HS-5 (cell line): Measurements from ENCODE around the gene PBX4.
A peak's percentile ranks its signal among the peaks of the same experiment; 100 is the strongest.

Experiments used
- DNase-seq: peaks from one replicate; pipeline ENCODE4 v3.0.0-alpha.2; 2012; ENCODE audit warnings: low read depth

Gene PBX4

GRCh38 chr19:19525611-19526380, 92.7 kb downstream of the PBX4 start:
- DNase-seq = no peak

- DNase-seq = no peak
Observed at GRCh38 chr19:19524053-19524452, 94.4 kb downstream of the PBX4 start.

- no peak for DNase-seq
Observed at GRCh38 chr19:19523177-19523576, 95.3 kb downstream of the PBX4 start.

GRCh38 chr19:19520989-19521388, 97.5 kb downstream of the PBX4 start:
- DNase-seq = no peak

GRCh38 chr19:19517235-19517619, 101.3 kb downstream of the PBX4 start:
- no peak for DNase-seq

- DNase-seq = peak; percentile 78
Observed at GRCh38 chr19:19515642-19516519, 102.6 kb downstream of the PBX4 start, which contains the start of gene NDUFA13. Gene NDUFA13 (plus strand): TSS chr19:19516225. CDS start chr19:19516239, 14 bp downstream.

- no peak for DNase-seq
Observed at GRCh38 chr19:19514881-19515641, 103.4 kb downstream of the PBX4 start, which contains the start of gene TSSK6. Gene TSSK6 (minus strand): TSS chr19:19515548. CDS start chr19:19515427, 121 bp downstream.

GRCh38 chr19:19514215-19514657, 104.3 kb downstream of the PBX4 start:
- DNase-seq = no peak

- no peak for DNase-seq
Observed at GRCh38 chr19:19513682-19514081, 104.8 kb downstream of the PBX4 start.
